Vagina (tissue), 1 donor: Measurements from ENCODE around the gene SIGLEC7. TPM values are rescaled to one million over a fixed set of nuclear protein-coding genes. Genes with fewer than 3 reads are reported as not detected.

Source experiments
- total RNA-seq: library from RNA; depleted of rRNA; stranded (reverse); fragments of >200 nt; gene quantifications from one replicate; pipeline ENCODE4 v1.2.3, GENCODE V29; 2016

SIGLEC7 gene
- total RNA-seq, 1 donor from 2014 or later: 1.5 TPM

Other genes with a start within 250 kb of the SIGLEC7 start
- not detected for gene KLK4, start 230.9 kb upstream of the SIGLEC7 start, total RNA-seq
- 5.9 TPM for gene KLK5, start 189.3 kb upstream of the SIGLEC7 start, total RNA-seq
- gene KLK6, start 172.7 kb upstream of the SIGLEC7 start, total RNA-seq: 10.3 TPM
- gene KLK7, start 158.4 kb upstream of the SIGLEC7 start, total RNA-seq: 14.2 TPM
- gene KLK8, start 140.7 kb upstream of the SIGLEC7 start, total RNA-seq: 16.2 TPM
- gene KLK10, start 122.6 kb upstream of the SIGLEC7 start, total RNA-seq: 54.5 TPM
- gene KLK11, start 115.7 kb upstream of the SIGLEC7 start, total RNA-seq: 103 TPM
- gene KLK12, start 107.3 kb upstream of the SIGLEC7 start, total RNA-seq: 4.2 TPM
- 31.2 TPM for gene KLK13, start 77.2 kb upstream of the SIGLEC7 start, total RNA-seq
- not detected for gene KLK14, start 59.4 kb upstream of the SIGLEC7 start, total RNA-seq
- gene CTU1, start 33.9 kb upstream of the SIGLEC7 start, total RNA-seq: 8.8 TPM
- 5.9 TPM for gene SIGLEC9, start 17.4 kb upstream of the SIGLEC7 start, total RNA-seq
- gene CD33, start 82.8 kb downstream of the SIGLEC7 start, total RNA-seq: 5.6 TPM
- not detected for gene SIGLECL1, start 108.8 kb downstream of the SIGLEC7 start, total RNA-seq
- not detected for gene IGLON5, start 169.3 kb downstream of the SIGLEC7 start, total RNA-seq
- 20.1 TPM for gene VSIG10L, start 199.8 kb downstream of the SIGLEC7 start, total RNA-seq
- gene ETFB, start 224.1 kb downstream of the SIGLEC7 start, total RNA-seq: 114 TPM
- not detected for gene CLDND2, start 226.7 kb downstream of the SIGLEC7 start, total RNA-seq
- 3.4 TPM for gene NKG7, start 230.4 kb downstream of the SIGLEC7 start, total RNA-seq
- not detected for gene LIM2, start 245.7 kb downstream of the SIGLEC7 start, total RNA-seq
- not detected for gene C19orf84, start 248.3 kb downstream of the SIGLEC7 start, total RNA-seq